H9 (cell line): ENCODE measurements around the gene NKAIN2. TPM values are rescaled to one million over a fixed set of nuclear protein-coding genes. Genes with fewer than 3 reads are reported as not detected.

Experiments used
- DNase-seq: peaks from one replicate; pipeline ENCODE4 v3.0.0-alpha.2; 2017
- H2AFZ ChIP-seq: one replicate; pipeline ENCODE4 v1.6.1; 2013; ENCODE audit warnings: mild to moderate bottlenecking, low read length, control low read depth, moderate library complexity
- H2AK5ac ChIP-seq: 2 replicates; pipeline ENCODE4 v1.6.1; 2013; ENCODE audit warnings: low read length, control low read depth, mixed read lengths; ENCODE audit not compliant: insufficient read length
- H2BK120ac ChIP-seq: one replicate; pipeline ENCODE4 v1.6.1; 2013; ENCODE audit warnings: low read depth, mild to moderate bottlenecking, low read length, control low read depth, inconsistent platforms; ENCODE audit not compliant: poor library complexity, severe bottlenecking
- H2BK12ac ChIP-seq: 2 replicates; pipeline ENCODE4 v1.6.1; 2013; ENCODE audit warnings: low read length, control low read depth, mixed read lengths, low read depth; ENCODE audit not compliant: insufficient read length
- H2BK15ac ChIP-seq: 2 replicates; pipeline ENCODE4 v1.6.1; 2013; ENCODE audit warnings: low read depth, low read length, control low read depth
- H2BK20ac ChIP-seq: one replicate; pipeline ENCODE4 v1.6.1; 2013; ENCODE audit warnings: low read depth, mild to moderate bottlenecking, low read length, control low read depth, inconsistent platforms; ENCODE audit not compliant: poor library complexity, severe bottlenecking
- H2BK5ac ChIP-seq: 2 replicates; pipeline ENCODE4 v1.6.1; 2013; ENCODE audit warnings: low read length, control low read depth, mixed read lengths; ENCODE audit not compliant: insufficient read length
- H3K14ac ChIP-seq: 2 replicates; pipeline ENCODE4 v1.6.1; 2013; ENCODE audit warnings: low read length, control low read depth; ENCODE audit not compliant: insufficient read depth
- H3K18ac ChIP-seq: 2 replicates; pipeline ENCODE4 v1.6.1; 2013; ENCODE audit warnings: low read depth, mild to moderate bottlenecking, mixed read lengths, low read length, control low read depth; ENCODE audit not compliant: insufficient read length
- H3K23ac ChIP-seq: 2 replicates; pipeline ENCODE4 v1.6.1; 2013; ENCODE audit warnings: low read length, control low read depth, mixed read lengths, low read depth; ENCODE audit not compliant: insufficient read length
- H3K23me2 ChIP-seq: 2 replicates; pipeline ENCODE4 v1.6.1; 2013; ENCODE audit warnings: low read depth, mild to moderate bottlenecking, mixed read lengths, low read length, control low read depth; ENCODE audit not compliant: insufficient read length, poor library complexity, severe bottlenecking
- H3K27ac ChIP-seq: 2 replicates; pipeline ENCODE4 v1.5.1; 2013; ENCODE audit warnings: low read length, control low read depth, mixed read lengths, low read depth; ENCODE audit not compliant: insufficient read length
- H3K27me3 ChIP-seq: 2 replicates; pipeline ENCODE4 v1.6.1; 2013; ENCODE audit warnings: low read length, control low read depth, inconsistent platforms; ENCODE audit not compliant: insufficient read depth
- H3K4ac ChIP-seq: 2 replicates; pipeline ENCODE4 v1.6.1; 2013; ENCODE audit warnings: low read depth, mild to moderate bottlenecking, control low read depth, inconsistent platforms, low read length, moderate library complexity
- H3K4me1 ChIP-seq: 2 replicates; pipeline ENCODE4 v1.6.1; 2013; ENCODE audit warnings: low read length, control low read depth, inconsistent platforms; ENCODE audit not compliant: insufficient read depth
- H3K4me2 ChIP-seq: 2 replicates; pipeline ENCODE4 v1.6.1; 2013; ENCODE audit warnings: low read length, control low read depth, mixed read lengths; ENCODE audit not compliant: insufficient read length, insufficient read depth
- H3K56ac ChIP-seq: 2 replicates; pipeline ENCODE4 v1.6.1; 2013; ENCODE audit warnings: low read depth, mild to moderate bottlenecking, mixed read lengths, low read length, control low read depth; ENCODE audit not compliant: insufficient read length
- H3K79me1 ChIP-seq: 2 replicates; pipeline ENCODE4 v1.6.1; 2013; ENCODE audit warnings: low read depth, mild to moderate bottlenecking, moderate library complexity, low read length, control low read depth, inconsistent platforms; ENCODE audit not compliant: insufficient read depth, poor library complexity, severe bottlenecking
- H3K79me2 ChIP-seq: 2 replicates; pipeline ENCODE4 v1.6.1; 2013; ENCODE audit warnings: low read length, control low read depth, inconsistent platforms; ENCODE audit not compliant: insufficient read depth
- H3K9ac ChIP-seq: 2 replicates; pipeline ENCODE4 v1.6.1; 2013; ENCODE audit warnings: low read length, control low read depth, mixed read lengths; ENCODE audit not compliant: insufficient read length; ENCODE audit errors: extremely low read depth
- H3K9me3 ChIP-seq: one replicate; pipeline ENCODE4 v1.6.1; 2013; ENCODE audit warnings: low read depth, low read length, inconsistent platforms; ENCODE audit not compliant: control insufficient read depth
- H3T11ph ChIP-seq: one replicate; pipeline ENCODE4 v1.6.1; 2013; ENCODE audit warnings: mild to moderate bottlenecking, low read length, control low read depth, inconsistent platforms
- H4K20me1 ChIP-seq: one replicate; pipeline ENCODE4 v1.6.1; 2013; ENCODE audit not compliant: control insufficient read depth, insufficient read length, insufficient read depth
- H4K5ac ChIP-seq: 2 replicates; pipeline ENCODE4 v1.6.1; 2013; ENCODE audit warnings: low read depth, mild to moderate bottlenecking, mixed read lengths, low read length, control low read depth; ENCODE audit not compliant: insufficient read length
- H4K8ac ChIP-seq: replicated peaks from 2 replicates; pipeline ENCODE4 v1.6.1; 2013; ENCODE audit warnings: low read length, control low read depth, mixed read lengths, low read depth; ENCODE audit not compliant: insufficient read length
- H4K91ac ChIP-seq: 2 replicates; pipeline ENCODE4 v1.6.1; 2013; ENCODE audit warnings: low read depth, mild to moderate bottlenecking, moderate library complexity, mixed read lengths, low read length, control low read depth; ENCODE audit not compliant: insufficient read length
- H3K27ac Mint-ChIP-seq, 3 experiments: 2 replicates in 2 of 3; 3 replicates in 1 of 3; pipeline ENCODE4 v1.8.0; 2020 to 2021; ENCODE audit warnings: mixed read lengths in 3 of 3, mild to moderate bottlenecking in 1 of 3, moderate library complexity in 1 of 3
- H3K27me3 Mint-ChIP-seq: 2 replicates; pipeline ENCODE4 v1.8.0; 2021; ENCODE audit warnings: low read depth, mild to moderate bottlenecking, moderate library complexity, mixed read lengths
- H3K36me3 Mint-ChIP-seq, 3 experiments: 2 replicates in 2 of 3; 3 replicates in 1 of 3; pipeline ENCODE4 v1.8.0; 2020 to 2021; ENCODE audit warnings: low read depth in 3 of 3, mixed read lengths in 3 of 3; ENCODE audit not compliant: insufficient read depth in 1 of 3
- H3K4me1 Mint-ChIP-seq, 2 experiments: 2 replicates each; pipeline ENCODE4 v1.8.0; 2020; ENCODE audit warnings: mixed read lengths in 2 of 2
- H3K4me3 Mint-ChIP-seq, 2 experiments: 2 replicates in 1 of 2; 3 replicates in 1 of 2; pipeline ENCODE4 v1.8.0; 2020 to 2021; ENCODE audit warnings: mild to moderate bottlenecking in 2 of 2, mixed read lengths in 2 of 2, moderate library complexity in 1 of 2
- H3K9me3 Mint-ChIP-seq, 2 experiments: 2 replicates in 1 of 2; 3 replicates in 1 of 2; pipeline ENCODE4 v1.8.0; 2020; ENCODE audit warnings: mild to moderate bottlenecking in 2 of 2, mixed read lengths in 2 of 2, moderate library complexity in 1 of 2
- CTCF ChIP-seq: fragments of 200-600 bp; sonication (generic); conservative IDR thresholded peaks from 3 replicates; pipeline ENCODE4 v1.8.0; 2021; ENCODE audit warnings: antibody characterized with exemption, mild to moderate bottlenecking
- WGBS: extraction: QIAGEN DNeasy Blood & Tissue Kit; methylation state at CpG from one replicate; pipeline ENCODE4 v1.1.7; 2013; ENCODE audit warnings: missing lambda C conversion rate, low lambda C conversion rate, mixed read lengths; ENCODE audit not compliant: insufficient read length; ENCODE audit errors: extremely low coverage; 5-methylcytosine and 5-hydroxymethylcytosine counted together
- total RNA-seq: library from RNA; stranded (reverse); gene quantifications from 2 replicates; pipeline ENCODE4 v1.2.1, GENCODE V29; 2021

Gene NKAIN2
- total RNA-seq, 1 experiment from 2014 or later = 0.17 TPM

DNA sequence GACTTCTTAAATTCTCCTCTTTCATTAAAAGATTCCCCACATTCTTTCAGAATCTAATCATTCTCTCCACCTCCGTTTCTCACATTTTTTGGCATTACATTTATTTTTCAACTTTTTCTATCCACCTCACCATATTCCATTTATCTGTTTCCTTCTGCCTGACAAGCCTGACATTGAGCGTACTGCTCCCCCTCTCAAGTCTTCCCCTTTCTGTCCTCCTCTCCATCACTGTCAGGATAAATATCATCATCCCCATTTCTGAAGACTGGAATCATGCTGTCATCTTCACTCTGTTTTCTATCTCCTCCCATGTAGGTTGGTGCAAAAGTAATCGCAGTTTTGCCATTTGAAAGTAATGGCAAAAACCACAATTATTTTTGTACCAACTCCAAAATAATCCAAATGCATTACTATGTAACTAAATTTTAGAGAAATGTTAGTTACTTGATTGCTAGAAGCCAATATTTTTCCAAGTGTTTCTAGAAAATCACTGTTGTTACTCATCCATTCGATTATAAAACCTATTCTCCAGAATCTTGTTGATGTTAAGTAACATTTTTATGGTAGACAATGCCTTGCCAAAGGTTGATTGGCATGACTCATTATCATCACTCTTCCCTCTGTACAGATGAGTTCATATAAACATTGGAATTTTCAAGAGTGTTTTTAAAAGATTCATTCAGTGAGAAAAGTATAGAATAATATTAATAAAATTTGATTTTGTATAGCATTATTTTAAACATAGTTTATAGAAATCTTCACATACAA, 866.2 kb downstream of the NKAIN2 start:
- Histone ChIP-seq H3K56ac (no peak overlapping the region), H3K9me3 (no peaks in the 10 kb centered on the region), H2AK5ac (no peak overlapping the region), H2BK20ac (no peak overlapping the region), H3K9ac (no peak overlapping the region), H3T11ph (no peak overlapping the region), H3K79me1 (no peaks in the 10 kb centered on the region), H4K8ac (no peak overlapping the region), H3K18ac (no peak overlapping the region), H2AFZ (no peak overlapping the region), H3K23ac (no peak overlapping the region), H3K4ac (no peak overlapping the region), H3K4me1 (no peaks in the 10 kb centered on the region), H3K4me2 (no peak overlapping the region), H2BK12ac (no peak overlapping the region), H4K20me1 (no peaks in the 10 kb centered on the region), H3K79me2 (no peaks in the 10 kb centered on the region), H2BK120ac (no peak overlapping the region), H3K27ac (no peak overlapping the region), H3K14ac (no peak overlapping the region), H2BK5ac (no peak overlapping the region), H2BK15ac (no peak overlapping the region), H4K5ac (no peak overlapping the region), H3K27me3 (no peaks in the 10 kb centered on the region), H3K23me2 (no peaks in the 10 kb centered on the region), H4K91ac (no peak overlapping the region)
- DNase-seq = no peak
- no peaks in the 10 kb centered on the region for H3K4me1 Mint-ChIP-seq
- peaks cover 11 to 13% of the 10 kb centered on the region in 2 experiments for H3K9me3 Mint-ChIP-seq
- no peak overlapping the region for H3K27ac Mint-ChIP-seq
- peaks cover 0 to 12% (median 0%) of the 10 kb centered on the region in 3 experiments; a peak in 5 of 7 replicates for H3K36me3 Mint-ChIP-seq
- no peaks in the 10 kb centered on the region for H3K27me3 Mint-ChIP-seq
- TF ChIP-seq CTCF = no peak
- H3K4me3 Mint-ChIP-seq = no peak overlapping the region
- WGBS = 100% methylated on average over 1 of the region's 4 CpGs
